IMR-90 (cell line): Measurements from ENCODE around the gene BBS1. TPM values are rescaled to one million over a fixed set of nuclear protein-coding genes. Genes with fewer than 3 reads are reported as not detected.

Experiments
- ATAC-seq: fragments of 200-7000 bp; cut with Tn5 transposase; 2 replicates; pipeline ENCODE4 v1.9.1; 2020; ENCODE audit warnings: low read depth, mild to moderate bottlenecking, moderate library complexity
- BruUV-seq: library from RNA; stranded (reverse); fragments of 400-500 nt; replicated peaks from 2 replicates; lab custom pipeline; 2021; lab: Mats Ljungman, UMichigan
- CTCF ChIA-PET: fragments of 300-600 bp; formaldehyde crosslinking; extraction: SDS; loops from one replicate; lab custom pipeline; 2021; ENCODE audit warnings: antibody characterized with exemption; lab: Yijun Ruan, JAX
- POLR2A ChIA-PET: fragments of 300-600 bp; sonication (Branson Sonifier 250); formaldehyde crosslinking; loops from one replicate; lab custom pipeline; 2022; ENCODE audit warnings: antibody characterized with exemption; ENCODE audit not compliant: unreplicated experiment; lab: Charles Lee
- DNase-seq: peaks from one replicate; pipeline ENCODE4 v3.0.0; 2013
- H2AFZ ChIP-seq: replicated peaks from 2 replicates; pipeline ENCODE3; 2013; ENCODE audit warnings: low read length, mild to moderate bottlenecking; ENCODE audit not compliant: poor library complexity
- H2AK5ac ChIP-seq: 2 replicates; pipeline ENCODE4 v1.6.1; 2013; ENCODE audit warnings: low read depth, low read length, inconsistent platforms
- H2AK9ac ChIP-seq: replicated peaks from 2 replicates; pipeline ENCODE3; 2013; ENCODE audit warnings: mild to moderate bottlenecking, low read depth, low read length, moderate library complexity; ENCODE audit not compliant: poor library complexity
- H2BK120ac ChIP-seq: 2 replicates; pipeline ENCODE4 v1.6.1; 2013; ENCODE audit warnings: low read depth, low read length, inconsistent platforms
- H2BK15ac ChIP-seq: 3 replicates; pipeline ENCODE4 v1.6.1; 2013; ENCODE audit warnings: low read depth, low read length, inconsistent platforms
- H2BK20ac ChIP-seq: 2 replicates; pipeline ENCODE4 v1.6.1; 2013; ENCODE audit warnings: low read depth, mild to moderate bottlenecking, inconsistent platforms, low read length, moderate library complexity
- H2BK5ac ChIP-seq: 2 replicates; pipeline ENCODE4 v1.6.1; 2013; ENCODE audit warnings: mild to moderate bottlenecking, low read depth, low read length, inconsistent platforms; ENCODE audit not compliant: poor library complexity, severe bottlenecking
- H3K14ac ChIP-seq: replicated peaks from 2 replicates; pipeline ENCODE4 v1.6.1; 2013; ENCODE audit warnings: low read depth, low read length, inconsistent platforms
- H3K18ac ChIP-seq: 2 replicates; pipeline ENCODE4 v1.6.1; 2013; ENCODE audit warnings: low read depth, low read length, control low read depth
- H3K23ac ChIP-seq: 2 replicates; pipeline ENCODE4 v1.6.1; 2013; ENCODE audit warnings: low read depth, low read length, inconsistent platforms
- H3K27ac ChIP-seq: 2 replicates; pipeline ENCODE4 v1.5.1; 2013; ENCODE audit warnings: mild to moderate bottlenecking, control low read depth, low read length; ENCODE audit not compliant: insufficient read depth
- H3K27me3 ChIP-seq: 2 replicates; pipeline ENCODE4 v1.6.1; 2013; ENCODE audit warnings: low read length; ENCODE audit not compliant: control insufficient read depth, insufficient read depth
- H3K36me3 ChIP-seq: 2 replicates; pipeline ENCODE4 v1.6.1; 2013; ENCODE audit warnings: low read length, mixed read lengths; ENCODE audit not compliant: control insufficient read depth, insufficient read depth
- H3K4ac ChIP-seq: 2 replicates; pipeline ENCODE4 v1.6.1; 2013; ENCODE audit warnings: low read depth, low read length, inconsistent platforms
- H3K4me1 ChIP-seq: 2 replicates; pipeline ENCODE4 v1.6.1; 2013; ENCODE audit warnings: low read length, mixed read lengths; ENCODE audit not compliant: control insufficient read depth, insufficient read depth
- H3K4me2 ChIP-seq: 2 replicates; pipeline ENCODE4 v1.6.1; 2013; ENCODE audit warnings: low read depth, mild to moderate bottlenecking, control low read depth, low read length, moderate library complexity
- H3K4me3 ChIP-seq: 2 replicates; pipeline ENCODE4 v1.5.1; 2013; ENCODE audit warnings: low read depth, mild to moderate bottlenecking, control low read depth, low read length, moderate library complexity; ENCODE audit not compliant: insufficient read depth
- H3K56ac ChIP-seq: 2 replicates; pipeline ENCODE4 v1.6.1; 2013; ENCODE audit warnings: low read length, inconsistent platforms; ENCODE audit not compliant: insufficient read depth; ENCODE audit errors: extremely low read depth
- H3K79me1 ChIP-seq, 2 experiments: 2 replicates each; pipeline ENCODE4 v1.6.1; 2013; ENCODE audit warnings: low read length in 2 of 2, inconsistent platforms in 1 of 2, low read depth in 1 of 2
- H3K9ac ChIP-seq: 2 replicates; pipeline ENCODE4 v1.6.1; 2013; ENCODE audit warnings: low read depth, low read length, control low read depth
- H3K9me1 ChIP-seq: 2 replicates; pipeline ENCODE4 v1.6.1; 2013; ENCODE audit warnings: low read length, inconsistent platforms; ENCODE audit not compliant: insufficient read depth
- H3K9me3 ChIP-seq: 2 replicates; pipeline ENCODE4 v1.6.1; 2013; ENCODE audit warnings: low read length; ENCODE audit not compliant: control insufficient read depth, insufficient read depth
- H4K20me1 ChIP-seq: 2 replicates; pipeline ENCODE4 v1.6.1; 2013; ENCODE audit warnings: low read length, inconsistent platforms; ENCODE audit not compliant: insufficient read depth
- H4K5ac ChIP-seq: 2 replicates; pipeline ENCODE4 v1.6.1; 2013; ENCODE audit warnings: mild to moderate bottlenecking, low read depth, low read length, control low read depth
- H4K8ac ChIP-seq, 2 experiments: 2 replicates each; pipeline ENCODE4 v1.6.1; 2013; ENCODE audit warnings: low read depth in 2 of 2, low read length in 2 of 2, control low read depth in 1 of 2, inconsistent platforms in 1 of 2
- H4K91ac ChIP-seq: 2 replicates; pipeline ENCODE4 v1.6.1; 2013; ENCODE audit warnings: low read depth, low read length, inconsistent platforms; ENCODE audit not compliant: insufficient read depth
- BHLHE40 ChIP-seq: fragments of 150-350 bp; IDR thresholded peaks from 2 replicates; pipeline ENCODE4 v1.6.1; 2016; ENCODE audit warnings: mild to moderate bottlenecking, low read depth, low read length
- CEBPB ChIP-seq: IDR thresholded peaks from 2 replicates; pipeline ENCODE4 v1.6.1; 2012; ENCODE audit warnings: low read depth, low read length, improper control_type of control experiment
- CHD1 ChIP-seq: IDR thresholded peaks from 2 replicates; pipeline ENCODE4 v1.6.1; 2012; ENCODE audit warnings: low read depth, low read length, improper control_type of control experiment
- FOS ChIP-seq: fragments of 150-350 bp; IDR thresholded peaks from 2 replicates; pipeline ENCODE4 v1.6.1; 2016; ENCODE audit warnings: low read depth, low read length
- MAFK ChIP-seq: IDR thresholded peaks from 2 replicates; pipeline ENCODE4 v1.6.1; 2012; ENCODE audit warnings: low read depth, low read length, improper control_type of control experiment
- MAZ ChIP-seq: IDR thresholded peaks from 2 replicates; pipeline ENCODE4 v1.6.1; 2012; ENCODE audit warnings: low read depth, mild to moderate bottlenecking, low read length, improper control_type of control experiment, moderate library complexity, borderline replicate concordance
- MXI1 ChIP-seq: IDR thresholded peaks from 2 replicates; pipeline ENCODE4 v1.6.1; 2012; ENCODE audit warnings: low read depth, mild to moderate bottlenecking, low read length, moderate library complexity, borderline replicate concordance
- NFE2L2 ChIP-seq: fragments of 150-350 bp; IDR thresholded peaks from 2 replicates; pipeline ENCODE4 v1.6.1; 2016; ENCODE audit warnings: low read depth, mild to moderate bottlenecking, low read length
- POLR2A ChIP-seq: IDR thresholded peaks from 2 replicates; pipeline ENCODE4 v1.6.1; 2012; ENCODE audit warnings: mild to moderate bottlenecking, low read depth, low read length
- RAD21 ChIP-seq: IDR thresholded peaks from 2 replicates; pipeline ENCODE4 v1.6.1; 2012; ENCODE audit warnings: low read length, improper control_type of control experiment
- RCOR1 ChIP-seq: IDR thresholded peaks from 2 replicates; pipeline ENCODE4 v1.6.1; 2012; ENCODE audit warnings: mild to moderate bottlenecking, low read length, improper control_type of control experiment; ENCODE audit not compliant: insufficient replicate concordance
- RFX5 ChIP-seq: IDR thresholded peaks from 2 replicates; pipeline ENCODE4 v1.8.0; 2012; ENCODE audit warnings: low read depth, mild to moderate bottlenecking, low read length, moderate library complexity
- SMC3 ChIP-seq: fragments of 150-350 bp; IDR thresholded peaks from 2 replicates; pipeline ENCODE4 v1.6.1; 2016; ENCODE audit warnings: low read depth, mild to moderate bottlenecking, antibody characterized with exemption, low read length, moderate library complexity
- WGBS, 2 experiments: methylation state at CpG; one replicate each; pipeline versions ENCODE4 v1.1.5 to v1.1.7; 2013; ENCODE audit warnings: missing lambda C conversion rate in 2 of 2; ENCODE audit not compliant: insufficient read length in 1 of 2; ENCODE audit errors: extremely low coverage in 2 of 2; 5-methylcytosine and 5-hydroxymethylcytosine counted together
- dilution Hi-C: fragments of 300-500 bp; cut with HindIII; formaldehyde crosslinking; loops from one replicate; pipeline ENCODE4 v1.14.3; 2018; ENCODE audit warnings: low sequenced_read_pairs; ENCODE audit not compliant: unreplicated experiment
- in situ Hi-C: fragments of 300-500 bp; cut with MboI; formaldehyde crosslinking; loops from 3 replicates; pipeline ENCODE4 v1.14.3; 2019; ENCODE audit warnings: low sequenced_read_pairs, inconsistent platforms, mixed read lengths
- intact Hi-C: fragments of 100-400 bp; cut with micrococcal nuclease; formaldehyde crosslinking; loops from 2 replicates; pipeline ENCODE4 v1.10.0; 2022
- polyA plus RNA-seq, 3 experiments: library from polyadenylated mRNA; depleted of rRNA; stranded (reverse); fragments of >200 nt; gene quantifications; 2 replicates each; pipeline ENCODE4 v1.2.3, GENCODE V29; 2012; ENCODE audit warnings: low replicate concordance in 1 of 3
- total RNA-seq: library from RNA; depleted of rRNA; stranded (reverse); fragments of >200 nt; gene quantifications from 2 replicates; pipeline ENCODE4 v1.2.3, GENCODE V29; 2012
- TF ChIP-seq, protein P1 (sequence below): fragments of 150-350 bp; IDR thresholded peaks from 2 replicates; pipeline ENCODE4 v1.6.1; 2016; ENCODE audit warnings: low read depth, mild to moderate bottlenecking, low read length, moderate library complexity, borderline replicate concordance
- TF ChIP-seq, protein P2 (sequence below): fragments of 150-350 bp; IDR thresholded peaks from 2 replicates; pipeline ENCODE4 v1.6.1; 2017; ENCODE audit warnings: mild to moderate bottlenecking, antibody characterized with exemption, low read length, low read depth
- TF ChIP-seq, protein P3 (sequence below): conservative IDR thresholded peaks from 2 replicates; pipeline ENCODE4 v1.5.1; 2012; ENCODE audit warnings: mild to moderate bottlenecking, low read depth, low read length, improper control_type of control experiment

Gene BBS1
- total and polyA plus RNA-seq, 2 of the 4 experiments (the other 2 are of a cell fraction) = 16.5 to 20.6 TPM

DNA sequence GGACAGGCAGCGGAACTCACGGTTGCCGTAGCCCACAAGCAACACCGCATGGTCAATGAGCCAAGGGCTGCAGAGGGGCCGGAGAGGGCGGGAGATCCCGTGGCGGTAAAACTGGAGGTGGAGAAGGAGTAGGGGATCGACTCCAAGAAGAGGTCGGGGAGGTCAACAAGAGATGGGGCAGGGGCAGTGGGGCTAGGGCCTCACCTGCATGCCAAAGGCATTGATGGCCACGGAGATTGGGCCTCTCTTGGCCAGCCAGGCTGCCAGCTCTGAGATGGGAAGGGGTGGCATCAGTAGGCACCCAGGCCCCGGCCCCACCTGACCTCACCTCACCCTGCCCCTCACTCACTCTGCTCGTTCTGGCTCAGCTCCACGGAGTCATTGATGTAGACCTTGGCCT lies 54.1 kb downstream of the BBS1 start:
- POLR2A ChIA-PET = no interaction called here
- CTCF ChIA-PET = no interaction called here
- Histone ChIP-seq H3K18ac (no peak overlapping the region), H2AK9ac (peak overlapping the region; percentile 72), H4K8ac (no peak overlapping the region), H3K27me3 (peaks cover 4% of the 10 kb centered on the region; the same call in 1 of the 2 replicates), H2BK120ac (no peak overlapping the region), H2AFZ (peak overlapping the region; percentile 21), H3K56ac (no peak overlapping the region), H3K9me1 (peaks cover 4% of the 10 kb centered on the region; the same call in 1 of the 2 replicates), H3K4ac (no peak overlapping the region), H2BK15ac (no peak overlapping the region), H4K20me1 (no peaks in the 10 kb centered on the region), H4K5ac (no peak overlapping the region), H3K4me1 (peaks cover 3% of the 10 kb centered on the region; the same call in 1 of the 2 replicates), H4K91ac (no peak overlapping the region), H3K4me2 (no peak overlapping the region), H2AK5ac (no peak overlapping the region), H3K9ac (no peak overlapping the region), H3K79me1 (no peaks in the 10 kb centered on the region), H3K27ac (no peak overlapping the region), H3K23ac (no peak overlapping the region), H3K4me3 (no peak overlapping the region), H3K36me3 (peaks cover 3% of the 10 kb centered on the region; the same call in 1 of the 2 replicates), H2BK20ac (no peak overlapping the region), H3K14ac (no peak overlapping the region), H2BK5ac (no peak overlapping the region), H3K9me3 (no peaks in the 10 kb centered on the region)
- no TSS peak for BruUV-seq
- ATAC-seq = no peak
- TF ChIP-seq FOS (no peak), POLR2A (no peak), RCOR1 (no peak), RFX5 (no peak), MXI1 (no peak), SMC3 (no peak), MAFK (no peak), CHD1 (no peak), BHLHE40 (no peak), RAD21 (no peak), CEBPB (no peak), NFE2L2 (no peak), MAZ (no peak)
- TF ChIP-seq, protein P1, sequence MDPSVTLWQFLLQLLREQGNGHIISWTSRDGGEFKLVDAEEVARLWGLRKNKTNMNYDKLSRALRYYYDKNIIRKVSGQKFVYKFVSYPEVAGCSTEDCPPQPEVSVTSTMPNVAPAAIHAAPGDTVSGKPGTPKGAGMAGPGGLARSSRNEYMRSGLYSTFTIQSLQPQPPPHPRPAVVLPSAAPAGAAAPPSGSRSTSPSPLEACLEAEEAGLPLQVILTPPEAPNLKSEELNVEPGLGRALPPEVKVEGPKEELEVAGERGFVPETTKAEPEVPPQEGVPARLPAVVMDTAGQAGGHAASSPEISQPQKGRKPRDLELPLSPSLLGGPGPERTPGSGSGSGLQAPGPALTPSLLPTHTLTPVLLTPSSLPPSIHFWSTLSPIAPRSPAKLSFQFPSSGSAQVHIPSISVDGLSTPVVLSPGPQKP = no peak
- TF ChIP-seq, protein P2, sequence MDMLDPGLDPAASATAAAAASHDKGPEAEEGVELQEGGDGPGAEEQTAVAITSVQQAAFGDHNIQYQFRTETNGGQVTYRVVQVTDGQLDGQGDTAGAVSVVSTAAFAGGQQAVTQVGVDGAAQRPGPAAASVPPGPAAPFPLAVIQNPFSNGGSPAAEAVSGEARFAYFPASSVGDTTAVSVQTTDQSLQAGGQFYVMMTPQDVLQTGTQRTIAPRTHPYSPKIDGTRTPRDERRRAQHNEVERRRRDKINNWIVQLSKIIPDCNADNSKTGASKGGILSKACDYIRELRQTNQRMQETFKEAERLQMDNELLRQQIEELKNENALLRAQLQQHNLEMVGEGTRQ = no peak
- TF ChIP-seq, protein P3, sequence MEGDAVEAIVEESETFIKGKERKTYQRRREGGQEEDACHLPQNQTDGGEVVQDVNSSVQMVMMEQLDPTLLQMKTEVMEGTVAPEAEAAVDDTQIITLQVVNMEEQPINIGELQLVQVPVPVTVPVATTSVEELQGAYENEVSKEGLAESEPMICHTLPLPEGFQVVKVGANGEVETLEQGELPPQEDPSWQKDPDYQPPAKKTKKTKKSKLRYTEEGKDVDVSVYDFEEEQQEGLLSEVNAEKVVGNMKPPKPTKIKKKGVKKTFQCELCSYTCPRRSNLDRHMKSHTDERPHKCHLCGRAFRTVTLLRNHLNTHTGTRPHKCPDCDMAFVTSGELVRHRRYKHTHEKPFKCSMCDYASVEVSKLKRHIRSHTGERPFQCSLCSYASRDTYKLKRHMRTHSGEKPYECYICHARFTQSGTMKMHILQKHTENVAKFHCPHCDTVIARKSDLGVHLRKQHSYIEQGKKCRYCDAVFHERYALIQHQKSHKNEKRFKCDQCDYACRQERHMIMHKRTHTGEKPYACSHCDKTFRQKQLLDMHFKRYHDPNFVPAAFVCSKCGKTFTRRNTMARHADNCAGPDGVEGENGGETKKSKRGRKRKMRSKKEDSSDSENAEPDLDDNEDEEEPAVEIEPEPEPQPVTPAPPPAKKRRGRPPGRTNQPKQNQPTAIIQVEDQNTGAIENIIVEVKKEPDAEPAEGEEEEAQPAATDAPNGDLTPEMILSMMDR = no peak
- no peak for DNase-seq
- intact Hi-C loops (no loop called here), in situ Hi-C loops (no loop called here), dilution Hi-C loops (no loop called here)
- 90% methylated on average over 4 of the region's 14 CpGs; no CpG with 5 or more reads in 1 of the 2 experiments for WGBS, 2 experiments
